Peyer's patch (tissue), 4 donors: ENCODE results near the gene CFAP70.

ENCODE experiments used
- POLR2A ChIP-seq, 2 donors: fragments of 450-650 bp; IDR thresholded peaks; one replicate each; pipeline ENCODE4 v1.5.1; 2017; ENCODE audit warnings: antibody characterized with exemption in 2 of 2, mild to moderate bottlenecking in 2 of 2, moderate library complexity in 2 of 2
- TF ChIP-seq, protein P1 (sequence below), 6 experiments: fragments of 450-650 bp in 4 of 6; fragments of 200-600 bp in 2 of 6; sonication (generic) in 1 of 6; IDR thresholded peaks; one replicate each; pipeline ENCODE4 v1.5.1; 2017 to 2019; ENCODE audit warnings: antibody characterized with exemption in 6 of 6, mild to moderate bottlenecking in 3 of 6, moderate library complexity in 1 of 6

DNA sequence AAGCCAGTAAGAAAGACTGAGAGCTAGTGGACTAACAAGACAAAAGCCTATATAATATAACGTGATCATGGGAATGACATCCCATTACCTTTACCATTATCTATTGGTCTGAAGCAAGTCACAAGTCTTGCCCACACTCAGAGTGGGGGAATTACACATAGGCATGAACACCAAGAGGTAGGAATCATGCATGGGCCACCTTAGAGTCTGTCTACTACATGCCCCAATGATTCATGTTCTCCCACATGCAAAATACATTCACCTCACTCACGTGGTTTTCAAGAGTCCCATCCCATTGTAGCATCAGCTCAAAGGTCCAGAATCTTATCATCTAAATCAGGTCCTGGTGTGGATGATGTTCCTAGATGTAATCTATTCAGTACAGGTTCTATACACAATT, 141.0 kb downstream of the CFAP70 start:
- TF ChIP-seq POLR2A (IDR thresholded peaks at IDR 0.05) = no peak
- TF ChIP-seq, protein P1, sequence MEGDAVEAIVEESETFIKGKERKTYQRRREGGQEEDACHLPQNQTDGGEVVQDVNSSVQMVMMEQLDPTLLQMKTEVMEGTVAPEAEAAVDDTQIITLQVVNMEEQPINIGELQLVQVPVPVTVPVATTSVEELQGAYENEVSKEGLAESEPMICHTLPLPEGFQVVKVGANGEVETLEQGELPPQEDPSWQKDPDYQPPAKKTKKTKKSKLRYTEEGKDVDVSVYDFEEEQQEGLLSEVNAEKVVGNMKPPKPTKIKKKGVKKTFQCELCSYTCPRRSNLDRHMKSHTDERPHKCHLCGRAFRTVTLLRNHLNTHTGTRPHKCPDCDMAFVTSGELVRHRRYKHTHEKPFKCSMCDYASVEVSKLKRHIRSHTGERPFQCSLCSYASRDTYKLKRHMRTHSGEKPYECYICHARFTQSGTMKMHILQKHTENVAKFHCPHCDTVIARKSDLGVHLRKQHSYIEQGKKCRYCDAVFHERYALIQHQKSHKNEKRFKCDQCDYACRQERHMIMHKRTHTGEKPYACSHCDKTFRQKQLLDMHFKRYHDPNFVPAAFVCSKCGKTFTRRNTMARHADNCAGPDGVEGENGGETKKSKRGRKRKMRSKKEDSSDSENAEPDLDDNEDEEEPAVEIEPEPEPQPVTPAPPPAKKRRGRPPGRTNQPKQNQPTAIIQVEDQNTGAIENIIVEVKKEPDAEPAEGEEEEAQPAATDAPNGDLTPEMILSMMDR (IDR thresholded peaks at IDR 0.05) = no peak
